K562 (cell line): Measurements from ENCODE around the gene GPRIN1.

Experiments
- CHAMP1 ChIP-seq: fragments of 450-650 bp; IDR thresholded peaks from 2 replicates; pipeline ENCODE4 v1.6.1; 2016; ENCODE audit warnings: mild to moderate bottlenecking
- CREB1 ChIP-seq, 2 experiments: sonication (generic) in 1 of 2; formaldehyde crosslinking in 1 of 2; IDR thresholded peaks; 2 replicates each; pipeline versions ENCODE4 v1.6.1 to v1.8.0; 2012 to 2022; ENCODE audit warnings: inconsistent platforms in 1 of 2, mild to moderate bottlenecking in 1 of 2, missing genetic modification reagents in 1 of 2, moderate library complexity in 1 of 2
- CTCF ChIP-seq, 3 experiments: IDR thresholded peaks in 2 of 3; conservative IDR thresholded peaks in 1 of 3; 2 replicates each; pipeline ENCODE4 v1.5.1; 2011 to 2012; ENCODE audit warnings: low read length in 3 of 3, mild to moderate bottlenecking in 3 of 3, control low read depth in 2 of 3, improper control_type of control experiment in 1 of 3, inconsistent platforms in 1 of 3, low read depth in 1 of 3, mixed read lengths in 1 of 3, moderate library complexity in 1 of 3; ENCODE audit not compliant: insufficient read depth in 2 of 3
- E2F4 ChIP-seq: sonication (generic); formaldehyde crosslinking; IDR thresholded peaks from 2 replicates; pipeline ENCODE4 v1.8.0; 2022; ENCODE audit warnings: mild to moderate bottlenecking, low read depth, missing genetic modification reagents
- EGR1 ChIP-seq: fragments of 450-650 bp; conservative IDR thresholded peaks from 2 replicates; pipeline ENCODE4 v1.6.1; 2017; ENCODE audit warnings: mild to moderate bottlenecking
- HNRNPL ChIP-seq: fragments of 200-400 bp; formaldehyde crosslinking; IDR thresholded peaks from 2 replicates; pipeline ENCODE4 v1.6.1; 2017; ENCODE audit warnings: low read depth, mild to moderate bottlenecking, low read length
- LEF1 ChIP-seq: fragments of 450-650 bp; IDR thresholded peaks from 2 replicates; pipeline ENCODE4 v1.6.1; 2016; ENCODE audit warnings: mild to moderate bottlenecking
- NR2C1 ChIP-seq, 2 experiments: fragments of 450-650 bp; IDR thresholded peaks; 2 replicates each; pipeline ENCODE4 v1.6.1; 2017; ENCODE audit warnings: mild to moderate bottlenecking in 2 of 2, antibody characterized with exemption in 1 of 2, inconsistent platforms in 1 of 2, missing compliant biosample characterization in 1 of 2, missing genetic modification characterization in 1 of 2
- NR2F6 ChIP-seq: fragments of 450-650 bp; formaldehyde crosslinking; IDR thresholded peaks from 2 replicates; pipeline ENCODE4 v1.4.0; 2020; ENCODE audit warnings: mild to moderate bottlenecking
- POLR2B ChIP-seq: fragments of 450-650 bp; IDR thresholded peaks from 2 replicates; pipeline ENCODE4 v1.6.1; 2018; ENCODE audit warnings: low read depth; ENCODE audit not compliant: partially characterized antibody
- RBBP5 ChIP-seq: fragments of 200-600 bp; sonication (generic); IDR thresholded peaks from 2 replicates; pipeline ENCODE4 v1.6.1; 2012; ENCODE audit warnings: borderline replicate concordance, mild to moderate bottlenecking, low read length, control low read depth, inconsistent platforms; ENCODE audit not compliant: insufficient read depth, poor library complexity, severe bottlenecking
- ZNF121 ChIP-seq: sonication (generic); formaldehyde crosslinking; conservative IDR thresholded peaks from 2 replicates; pipeline ENCODE4 v1.8.0; 2022; ENCODE audit warnings: missing genetic modification reagents
- ZNF830 ChIP-seq: fragments of 250-450 bp; sonication (Bioruptor Pico); IDR thresholded peaks from 2 replicates; pipeline ENCODE4 v1.5.0; 2021; ENCODE audit warnings: mild to moderate bottlenecking

GRCh38 chr5:176629853-176630680 lies 20.1 kb upstream of the GPRIN1 start, which contains the start of the genes EIF4E1B and SNCB:
- no peak for TF ChIP-seq E2F4
- TF ChIP-seq CHAMP1 = no peak
- TF ChIP-seq LEF1 = no peak
- no peak for TF ChIP-seq EGR1
- no peak for TF ChIP-seq NR2F6 (CRISPR knock-in tag)
- no peak for TF ChIP-seq ZNF830 (CRISPR knock-in tag)
- TF ChIP-seq NR2C1 (IDR thresholded peaks at IDR 0.05) = no peak
- no peak for TF ChIP-seq NR2C1 (tag; IDR thresholded peaks at IDR 0.05)
- TF ChIP-seq CTCF (IDR thresholded peaks at IDR 0.05 in 2 of 3, conservative IDR thresholded peaks at IDR 0.05 in 1 of 3; ENCODE audit: insufficient read depth in 2 of 3, low read depth in 1 of 3, low read length in 3 of 3) = no peak
- no peak for TF ChIP-seq ZNF121 (CRISPR knock-in tag)
- TF ChIP-seq POLR2B = no peak
- TF ChIP-seq CREB1 (IDR thresholded peaks at IDR 0.05) = 0 out of 2 replicates have a peak, but pooled peaks have one; percentile 34
- TF ChIP-seq CREB1 (CRISPR knock-in tag; IDR thresholded peaks at IDR 0.05) = no peak
- no peak for TF ChIP-seq HNRNPL
- no peak for TF ChIP-seq RBBP5
